Measurements from ENCODE around the gene SLC16A11. TPM values are rescaled to one million over a fixed set of nuclear protein-coding genes. Genes with fewer than 3 reads are reported as not detected.

Gene SLC16A11
- total and polyA plus RNA-seq, 2 of the 4 experiments (the other 2 are of a cell fraction): not detected

- Histone ChIP-seq H4K8ac (ENCODE audit: low read depth in 2 of 2, low read length in 2 of 2) (no peak overlapping the region), H3K4me1 (ENCODE audit: control insufficient read depth, insufficient read depth, low read length) (peaks cover 8% of the 10 kb centered on the region; the same call in 1 of the 2 replicates), H3K27ac (ENCODE audit: insufficient read depth, low read length) (no peak overlapping the region), H2BK120ac (ENCODE audit: low read depth, low read length) (no peak overlapping the region), H3K14ac (replicated peaks; ENCODE audit: low read depth, low read length) (no peak overlapping the region), H3K4ac (ENCODE audit: low read depth, low read length) (no peak overlapping the region; the same call in 1 of the 2 replicates), H4K20me1 (ENCODE audit: insufficient read depth, low read length) (no peaks in the 10 kb centered on the region), H2AK5ac (ENCODE audit: low read depth, low read length) (no peak overlapping the region), H3K36me3 (ENCODE audit: control insufficient read depth, insufficient read depth, low read length) (0 out of 2 replicates have a peak, but pooled peaks cover 2% of the 10 kb centered on the region), H3K18ac (ENCODE audit: low read depth, low read length) (no peak overlapping the region), H3K9me1 (ENCODE audit: insufficient read depth, low read length) (no peaks in the 10 kb centered on the region; the same call in 1 of the 2 replicates), H2AK9ac (replicated peaks; ENCODE audit: low read depth, low read length, poor library complexity) (no peak overlapping the region), H3K79me1 (ENCODE audit: low read depth in 1 of 2, low read length in 2 of 2) (peaks cover 9 to 33% of the 10 kb centered on the region in 2 experiments; a peak in 3 of 4 replicates), H2BK5ac (ENCODE audit: low read depth, low read length, poor library complexity, severe bottlenecking) (no peak overlapping the region), H4K91ac (ENCODE audit: insufficient read depth, low read depth, low read length) (no peak overlapping the region), H2BK15ac (ENCODE audit: low read depth, low read length) (no peak overlapping the region), H3K27me3 (ENCODE audit: control insufficient read depth, insufficient read depth, low read length) (no peaks in the 10 kb centered on the region), H2AFZ (replicated peaks; ENCODE audit: low read length, poor library complexity) (no peak overlapping the region), H3K9me3 (ENCODE audit: control insufficient read depth, insufficient read depth, low read length) (no peaks in the 10 kb centered on the region), H3K4me3 (ENCODE audit: insufficient read depth, low read depth, low read length) (no peak overlapping the region), H3K23ac (ENCODE audit: low read depth, low read length) (no peak overlapping the region), H3K9ac (ENCODE audit: low read depth, low read length) (no peak overlapping the region), H4K5ac (ENCODE audit: low read depth, low read length) (no peak overlapping the region), H3K56ac (ENCODE audit: extremely low read depth, insufficient read depth, low read length) (no peak overlapping the region), H3K4me2 (ENCODE audit: low read depth, low read length) (no peak overlapping the region), H2BK20ac (ENCODE audit: low read depth, low read length) (no peak overlapping the region)
- ChIA-PET CTCF (no interaction called here), POLR2A (ENCODE audit: unreplicated experiment) (no interaction called here)
- ATAC-seq (ENCODE audit: low read depth) (no peak), DNase-seq (no peak)
- dilution Hi-C loops (cut with HindIII; ENCODE audit: low sequenced_read_pairs, unreplicated experiment): no loop called here
- in situ Hi-C loops (cut with MboI; ENCODE audit: low sequenced_read_pairs): loop anchor here (10.0 kb wide), 1 partner anchor 352 kb away; no protein-coding TSS in a partner anchor
- intact Hi-C loops (cut with micrococcal nuclease): no loop called here
- 80% methylated on average over 1 of the region's 20 CpGs; no CpG with 5 or more reads in 1 of the 2 experiments for WGBS, 2 experiments (ENCODE audit: extremely low coverage in 2 of 2, insufficient read length in 1 of 2)
- no TSS peak for BruUV-seq (replicated peaks)
- TF ChIP-seq FOS (IDR thresholded peaks at IDR 0.05; ENCODE audit: low read depth, low read length) (no peak), RAD21 (IDR thresholded peaks at IDR 0.05; ENCODE audit: low read length) (no peak), SMC3 (IDR thresholded peaks at IDR 0.05; ENCODE audit: low read depth, low read length) (no peak), MXI1 (IDR thresholded peaks at IDR 0.05; ENCODE audit: borderline replicate concordance, low read depth, low read length) (no peak), POLR2A (IDR thresholded peaks at IDR 0.05; ENCODE audit: low read depth, low read length) (no peak), CTCF (conservative IDR thresholded peaks at IDR 0.05; ENCODE audit: low read depth, low read length) (no peak), RFX5 (IDR thresholded peaks at IDR 0.05; ENCODE audit: low read depth, low read length) (no peak), RCOR1 (IDR thresholded peaks at IDR 0.05; ENCODE audit: insufficient replicate concordance, low read length) (no peak), NFE2L2 (IDR thresholded peaks at IDR 0.05; ENCODE audit: low read depth, low read length) (no peak), MAFK (IDR thresholded peaks at IDR 0.05; ENCODE audit: low read depth, low read length) (no peak), CEBPB (IDR thresholded peaks at IDR 0.05; ENCODE audit: low read depth, low read length) (no peak), MAZ (IDR thresholded peaks at IDR 0.05; ENCODE audit: borderline replicate concordance, low read depth, low read length) (no peak)
- TF ChIP-seq, protein P1, sequence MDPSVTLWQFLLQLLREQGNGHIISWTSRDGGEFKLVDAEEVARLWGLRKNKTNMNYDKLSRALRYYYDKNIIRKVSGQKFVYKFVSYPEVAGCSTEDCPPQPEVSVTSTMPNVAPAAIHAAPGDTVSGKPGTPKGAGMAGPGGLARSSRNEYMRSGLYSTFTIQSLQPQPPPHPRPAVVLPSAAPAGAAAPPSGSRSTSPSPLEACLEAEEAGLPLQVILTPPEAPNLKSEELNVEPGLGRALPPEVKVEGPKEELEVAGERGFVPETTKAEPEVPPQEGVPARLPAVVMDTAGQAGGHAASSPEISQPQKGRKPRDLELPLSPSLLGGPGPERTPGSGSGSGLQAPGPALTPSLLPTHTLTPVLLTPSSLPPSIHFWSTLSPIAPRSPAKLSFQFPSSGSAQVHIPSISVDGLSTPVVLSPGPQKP (IDR thresholded peaks at IDR 0.05; ENCODE audit: borderline replicate concordance, low read depth, low read length): no peak
- TF ChIP-seq, protein P2, sequence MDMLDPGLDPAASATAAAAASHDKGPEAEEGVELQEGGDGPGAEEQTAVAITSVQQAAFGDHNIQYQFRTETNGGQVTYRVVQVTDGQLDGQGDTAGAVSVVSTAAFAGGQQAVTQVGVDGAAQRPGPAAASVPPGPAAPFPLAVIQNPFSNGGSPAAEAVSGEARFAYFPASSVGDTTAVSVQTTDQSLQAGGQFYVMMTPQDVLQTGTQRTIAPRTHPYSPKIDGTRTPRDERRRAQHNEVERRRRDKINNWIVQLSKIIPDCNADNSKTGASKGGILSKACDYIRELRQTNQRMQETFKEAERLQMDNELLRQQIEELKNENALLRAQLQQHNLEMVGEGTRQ (IDR thresholded peaks at IDR 0.05; ENCODE audit: low read depth, low read length): no peak
Observed at GRCh38 chr17:7016886-7017826, 26.7 kb downstream of the SLC16A11 start.

All from IMR-90 (cell line).